D341Med (cell line): ENCODE measurements around the gene SLC22A7.
A peak's percentile ranks its signal among the peaks of the same experiment; 100 is the strongest.
"Not testable (repeated sequence)": the region's sequence is repeated elsewhere in the genome, so short reads cannot be mapped to it uniquely, and the experiment has no call there.

Source experiments
- DNase-seq: peaks from one replicate; pipeline ENCODE4 v3.0.0; 2012; ENCODE audit warnings: low spot score

SLC22A7 gene

DNA sequence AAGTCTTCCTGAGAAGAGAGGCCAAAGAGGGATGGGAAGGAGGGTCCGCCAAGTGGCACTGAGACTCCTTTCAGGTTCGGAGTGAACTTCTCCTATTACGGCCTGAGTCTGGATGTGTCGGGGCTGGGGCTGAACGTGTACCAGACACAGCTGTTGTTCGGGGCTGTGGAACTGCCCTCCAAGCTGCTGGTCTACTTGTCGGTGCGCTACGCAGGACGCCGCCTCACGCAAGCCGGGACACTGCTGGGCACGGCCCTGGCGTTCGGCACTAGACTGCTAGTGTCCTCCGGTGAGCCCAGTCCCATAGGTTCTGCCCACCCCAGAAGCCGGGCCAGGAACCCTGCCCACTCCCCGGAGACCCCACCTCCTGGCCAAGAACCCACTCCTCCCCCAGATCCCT, 4.1 kb downstream of the SLC22A7 start:
- DNase-seq = no peak

DNA sequence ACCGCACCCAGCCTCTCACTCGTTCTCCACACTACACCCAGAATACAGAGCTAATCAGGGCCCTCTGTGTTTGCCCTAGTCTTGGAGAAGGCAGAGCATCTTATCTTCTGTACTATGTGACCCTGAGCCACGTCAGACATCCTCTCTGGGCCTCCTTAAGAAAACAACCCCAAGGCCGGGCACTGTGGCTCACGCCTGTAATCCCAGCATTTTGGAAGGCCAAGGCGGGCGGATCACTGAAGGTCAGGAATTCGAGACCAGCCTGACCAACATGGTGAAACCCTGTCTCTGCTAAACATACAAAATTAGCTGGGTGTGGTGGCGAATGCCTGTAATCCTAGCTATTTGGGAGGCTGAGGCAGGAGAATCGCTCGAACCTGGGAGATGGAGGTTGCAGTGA, 4.9 kb downstream of the SLC22A7 start:
- DNase-seq = not testable (repeated sequence)

DNA sequence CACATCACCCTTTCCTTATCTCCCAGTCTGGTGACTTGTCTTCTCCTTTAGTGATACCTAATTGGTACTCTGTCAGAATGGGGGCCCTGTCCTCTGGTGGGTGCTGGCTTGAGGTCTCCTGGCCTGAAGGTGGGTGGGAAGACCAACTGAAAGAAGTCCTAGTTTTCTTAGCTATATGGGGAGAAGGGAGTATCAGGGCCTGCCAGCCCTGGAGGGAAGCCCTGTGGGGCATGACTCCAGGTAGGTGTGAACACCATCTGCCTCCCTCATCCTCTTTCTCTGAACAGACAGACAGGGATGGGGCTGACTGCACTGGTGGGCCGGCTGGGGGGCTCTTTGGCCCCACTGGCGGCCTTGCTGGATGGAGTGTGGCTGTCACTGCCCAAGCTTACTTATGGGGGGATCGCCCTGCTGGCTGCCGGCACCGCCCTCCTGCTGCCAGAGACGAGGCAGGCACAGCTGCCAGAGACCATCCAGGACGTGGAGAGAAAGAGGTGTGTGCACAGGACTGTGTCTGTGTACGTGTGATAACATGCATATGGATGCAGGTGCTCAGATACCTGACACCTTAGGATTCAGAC, 5.8 kb downstream of the SLC22A7 start:
- DNase-seq = no peak

DNA sequence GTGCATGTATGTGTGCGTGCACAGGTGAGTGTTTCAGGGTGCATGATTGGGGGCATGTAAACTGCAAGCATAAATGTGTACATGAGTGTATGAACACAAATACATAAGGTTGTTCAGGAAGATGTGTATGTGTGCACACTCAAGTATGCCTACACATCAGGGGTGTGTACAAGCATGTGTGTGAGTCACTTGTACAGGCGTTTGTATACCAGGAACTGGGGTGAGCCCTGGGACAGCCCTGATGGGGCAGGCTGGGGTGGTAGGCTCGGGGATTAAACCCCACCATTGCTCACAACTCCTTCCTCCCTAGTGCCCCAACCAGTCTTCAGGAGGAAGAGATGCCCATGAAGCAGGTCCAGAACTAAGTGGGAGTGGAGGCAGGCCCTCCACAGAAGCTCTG, 6.3 kb downstream of the SLC22A7 start:
- no peak for DNase-seq

DNA sequence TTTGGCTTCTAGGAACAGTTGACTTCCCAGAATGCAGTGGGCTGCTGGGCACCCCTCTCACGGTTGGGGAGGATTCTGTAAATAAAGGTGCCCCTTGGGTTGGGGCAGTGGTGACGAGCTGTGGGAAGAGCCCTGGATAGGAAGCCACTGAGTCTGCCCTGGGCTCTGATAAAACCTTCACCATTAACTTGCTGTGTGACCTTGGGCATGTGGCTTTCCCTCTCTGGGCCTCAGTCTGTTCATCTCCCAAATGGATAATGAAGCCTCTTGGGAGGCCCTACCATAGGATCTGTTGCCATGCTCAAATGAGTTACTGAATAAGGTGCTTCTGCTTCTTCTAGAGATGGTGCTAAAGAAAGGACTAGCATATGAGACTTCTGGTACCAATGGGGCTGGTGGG, 6.8 kb downstream of the SLC22A7 start:
- no peak for DNase-seq

DNA sequence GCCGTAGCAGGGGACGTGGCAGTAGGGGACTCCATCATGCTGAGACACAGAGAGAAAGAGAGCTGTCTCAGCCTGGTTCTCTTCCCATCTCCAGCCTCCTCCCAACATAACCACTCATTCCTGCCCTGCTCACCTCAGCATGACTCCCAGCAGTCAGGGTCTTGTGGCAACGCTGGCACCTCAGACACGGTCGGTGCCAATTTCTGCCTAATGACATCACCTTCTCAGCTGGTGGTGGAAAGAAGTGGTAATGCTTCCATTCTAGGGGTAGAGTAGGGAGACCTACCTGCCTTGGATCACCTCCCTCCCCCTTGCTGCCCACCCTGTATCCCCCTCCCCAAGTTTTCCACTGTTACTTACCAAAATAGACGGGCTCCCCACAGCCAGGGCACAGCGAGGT, 8.0 kb downstream of the SLC22A7 start:
- no peak for DNase-seq

DNA sequence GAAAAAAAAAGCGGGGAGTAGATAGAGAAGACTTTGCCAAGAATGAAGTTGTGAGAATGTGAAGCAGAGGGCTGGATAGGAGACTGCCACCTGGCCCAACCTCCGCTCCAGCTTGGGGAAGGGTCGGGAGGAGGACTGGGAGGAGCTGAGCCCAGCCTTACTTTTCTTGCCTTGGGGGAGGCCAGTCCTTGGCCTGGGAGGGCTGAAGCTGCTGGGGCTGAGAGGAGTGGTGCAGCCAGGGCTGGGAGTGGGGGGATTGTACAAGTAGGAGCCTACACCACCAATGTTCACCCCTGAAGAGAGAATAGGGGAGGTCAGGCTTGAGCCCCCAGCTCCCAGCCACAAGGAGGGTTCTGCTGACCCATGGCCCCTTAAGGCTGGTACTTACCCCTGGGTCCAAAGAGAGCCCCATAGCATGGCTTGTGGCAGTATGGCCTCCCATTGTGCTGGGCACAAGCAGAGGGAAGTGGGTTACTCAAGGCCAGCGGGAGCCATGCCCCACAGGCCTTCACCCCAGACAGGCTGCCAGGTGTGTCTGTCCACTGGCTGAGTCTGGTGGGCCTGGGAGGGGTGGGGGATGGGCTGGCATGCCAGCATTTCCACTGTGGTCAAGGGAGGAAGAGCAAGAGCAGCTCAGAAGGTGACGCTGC, 9.5 kb downstream of the SLC22A7 start:
- no peak for DNase-seq

DNA sequence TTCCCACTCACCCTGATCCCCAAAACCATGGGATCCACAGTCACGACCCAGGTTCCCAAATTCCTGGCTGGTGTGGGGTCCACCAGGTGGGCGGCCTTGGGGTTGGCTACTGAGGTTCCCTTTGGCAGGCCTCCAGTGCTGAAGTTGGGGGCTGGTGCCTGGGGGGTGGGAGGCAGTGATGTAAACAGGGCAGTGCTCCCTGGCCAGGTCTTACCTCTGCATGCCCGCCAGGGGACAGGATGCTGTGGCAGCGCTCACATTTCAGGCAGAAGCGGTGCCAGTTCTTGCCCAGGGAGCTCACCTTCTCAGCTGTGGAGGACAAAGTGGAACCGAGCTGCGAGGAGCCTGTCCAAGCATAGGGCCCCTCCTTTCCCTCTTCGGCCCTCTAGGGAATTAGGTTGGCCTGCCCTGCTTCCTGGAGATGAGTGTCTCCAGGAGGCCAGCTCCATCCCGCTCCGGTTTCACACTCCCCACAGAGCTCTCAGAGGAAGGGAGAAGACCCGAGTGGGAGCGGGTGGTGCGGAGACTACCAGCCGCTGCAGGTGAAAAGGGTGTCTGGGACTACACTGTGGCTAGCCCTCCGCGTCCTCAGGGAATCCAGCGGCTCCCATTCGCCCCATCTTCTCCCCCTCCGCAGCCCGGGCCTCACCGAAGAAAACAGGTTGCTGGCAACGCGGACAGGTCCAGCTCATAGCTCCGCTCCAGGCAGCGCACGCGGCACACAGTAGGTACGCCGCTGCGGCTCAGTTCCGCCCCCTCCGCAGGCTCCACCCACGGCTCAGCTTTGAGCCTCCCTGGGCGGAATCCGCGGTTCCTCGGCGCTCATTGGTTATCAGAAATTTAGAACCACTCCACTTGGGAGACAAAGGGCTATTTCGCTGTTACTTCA, 10.3 kb downstream of the SLC22A7 start, which contains the start of gene CRIP3:
Gene CRIP3 (minus strand): TSS at position 726 of the 889 bp plus-strand sequence. CDS start 34 bp downstream, at position 692.
- peak; percentile 34 for DNase-seq

DNA sequence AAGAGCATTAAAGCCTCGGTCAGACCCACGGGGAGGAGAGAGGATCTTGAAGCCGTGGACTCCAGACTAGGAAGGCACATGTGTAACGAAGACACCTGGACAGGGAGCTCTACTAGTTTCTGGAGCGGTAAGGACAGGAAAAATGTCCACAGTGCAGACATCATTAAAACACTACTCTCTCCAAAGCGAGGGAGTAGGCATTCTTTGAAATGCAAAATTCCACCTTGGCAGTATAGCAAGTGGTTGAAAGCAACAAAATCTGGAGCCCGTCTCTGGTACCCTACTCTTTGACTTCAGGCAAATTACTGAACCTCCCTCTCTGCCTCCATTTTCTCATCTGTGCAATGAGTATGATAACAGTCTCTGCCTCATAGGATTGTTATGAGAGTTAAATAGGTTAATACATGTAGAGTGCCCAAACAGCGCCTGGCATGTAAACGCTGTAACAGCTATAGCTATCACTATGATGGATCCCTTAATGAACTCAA, 11.0 kb downstream of the SLC22A7 start:
- no peak for DNase-seq

DNA sequence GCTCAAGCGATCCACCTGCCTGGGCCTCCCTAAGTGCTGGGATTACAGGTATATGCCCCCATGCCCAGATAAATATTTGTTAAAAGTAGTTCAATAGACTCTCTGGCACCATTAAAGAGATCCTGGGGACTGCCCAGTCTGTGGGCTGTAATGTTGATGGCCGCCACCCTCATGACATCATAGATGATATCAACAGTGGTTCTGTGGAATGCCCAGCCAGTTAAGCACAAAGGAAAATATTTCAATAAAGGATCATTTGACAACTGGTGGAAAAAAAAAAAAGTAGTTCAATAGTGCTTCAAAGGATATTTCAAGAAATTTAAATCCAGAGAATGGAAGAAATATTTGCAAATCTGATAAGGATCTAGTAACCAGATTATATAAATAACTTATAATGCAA, 12.1 kb downstream of the SLC22A7 start:
- no peak for DNase-seq

DNA sequence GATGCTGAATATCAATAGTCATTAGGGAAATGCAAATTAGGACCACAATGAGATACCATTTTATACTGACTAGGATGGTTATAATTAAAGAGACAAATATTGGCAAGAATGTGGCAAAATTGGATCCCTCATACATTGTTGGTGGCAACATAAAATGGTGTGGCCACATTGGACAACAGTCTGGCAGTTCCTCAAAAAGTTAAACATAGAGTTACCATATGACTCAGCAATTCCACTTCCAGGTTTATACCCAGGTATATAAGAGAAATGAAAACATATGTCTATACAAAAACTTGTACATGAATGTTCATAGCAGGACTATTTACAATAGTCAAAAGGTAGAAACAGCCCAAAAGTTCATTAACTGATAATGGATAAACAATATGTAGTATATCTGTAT, 12.6 kb downstream of the SLC22A7 start:
- no peak for DNase-seq

DNA sequence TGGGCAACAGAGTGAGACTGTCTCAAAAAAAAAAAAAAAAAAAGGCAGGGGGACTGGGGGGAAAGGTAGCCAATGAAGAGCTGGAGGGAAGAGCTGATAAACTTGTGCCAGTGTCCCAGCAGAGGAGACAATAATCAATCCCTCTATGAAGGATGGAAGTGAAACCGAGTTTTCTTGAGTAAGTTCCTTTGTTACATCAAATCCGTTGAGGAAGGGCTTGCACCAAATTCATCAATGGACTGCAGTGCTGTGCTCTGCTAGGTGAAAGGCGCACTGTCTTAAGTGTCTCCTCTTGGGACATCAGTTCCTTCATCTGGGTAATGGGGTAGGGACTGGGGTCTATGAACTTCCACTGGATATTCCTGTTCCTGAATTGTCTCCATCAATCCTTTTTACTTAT, 13.6 kb downstream of the SLC22A7 start:
- DNase-seq = no peak

DNA sequence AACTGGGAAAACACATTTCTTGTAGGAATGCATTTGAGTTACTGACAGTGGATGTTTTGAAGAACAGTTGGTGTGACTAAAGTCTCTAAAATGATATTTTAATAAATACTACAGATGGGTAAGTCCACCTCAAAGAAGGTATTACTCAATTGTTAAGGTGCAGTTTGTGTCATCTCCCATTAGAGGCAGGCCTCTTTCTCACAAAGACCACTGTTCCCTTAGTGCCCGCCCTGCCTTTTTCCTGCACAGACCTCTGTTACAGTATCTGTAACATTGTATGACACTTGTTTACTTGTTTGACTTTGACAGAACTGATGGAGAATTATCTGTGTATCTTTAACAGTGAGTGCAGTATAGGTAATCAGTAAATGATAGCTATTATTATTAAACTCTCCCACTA, 15.8 kb downstream of the SLC22A7 start:
- DNase-seq = no peak

DNA sequence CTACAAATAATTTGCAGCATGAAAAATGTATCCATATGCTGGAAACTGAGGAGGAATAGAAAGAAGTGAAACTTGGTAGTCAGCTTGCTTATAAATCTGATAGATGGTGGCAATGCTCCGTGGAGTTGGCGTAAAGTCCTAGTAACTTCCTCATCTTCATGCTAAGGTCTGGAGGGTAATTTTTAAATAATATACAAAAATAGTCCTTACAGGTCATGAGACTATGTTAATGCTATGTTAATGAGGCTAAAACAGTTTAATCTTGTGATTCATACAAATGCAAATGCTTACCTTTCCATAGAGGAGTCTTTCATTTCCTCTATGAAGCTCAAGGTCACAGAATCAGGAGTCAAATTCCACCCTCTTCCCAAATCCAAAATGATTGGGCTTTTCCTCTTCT, 20.0 kb downstream of the SLC22A7 start:
- no peak for DNase-seq

DNA sequence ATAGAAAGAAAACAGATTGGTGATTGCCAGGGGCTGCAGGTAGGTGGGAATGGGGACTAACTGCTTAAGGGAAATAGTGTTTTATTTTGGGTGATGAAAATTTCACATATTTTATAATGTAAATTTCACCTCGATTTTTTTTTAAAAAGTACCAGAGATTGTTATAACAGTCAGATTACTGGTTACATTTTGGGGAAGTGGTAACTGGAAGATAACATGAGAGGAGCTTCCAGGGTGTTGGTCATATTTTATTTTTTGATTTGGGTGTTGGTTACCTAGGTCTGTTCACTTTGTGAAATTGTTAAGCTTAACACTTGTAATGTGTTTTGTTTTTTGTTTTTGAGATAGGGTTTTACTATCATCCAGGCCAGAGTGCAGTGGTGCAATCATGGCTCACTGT, 27.8 kb downstream of the SLC22A7 start:
- no peak for DNase-seq

DNA sequence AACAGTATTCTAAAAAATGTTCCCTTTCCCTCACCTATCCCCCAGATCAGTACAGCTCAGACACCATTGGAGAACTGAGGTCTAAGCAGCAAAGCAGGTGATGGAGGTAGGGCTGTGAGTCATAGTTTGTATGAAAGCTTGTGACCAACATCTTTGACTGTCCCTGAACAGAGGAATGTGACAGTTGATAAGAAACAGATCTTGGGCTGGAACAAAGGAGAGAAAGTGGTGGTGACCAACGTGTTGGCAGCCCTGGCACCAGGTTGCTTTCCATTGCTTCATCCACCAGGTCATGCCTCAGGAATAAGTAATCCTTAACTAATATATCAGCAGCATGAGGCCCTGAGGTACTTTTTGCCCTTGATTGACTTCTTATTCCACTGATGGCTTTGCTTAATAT, 30.5 kb downstream of the SLC22A7 start:
- DNase-seq = no peak

DNA sequence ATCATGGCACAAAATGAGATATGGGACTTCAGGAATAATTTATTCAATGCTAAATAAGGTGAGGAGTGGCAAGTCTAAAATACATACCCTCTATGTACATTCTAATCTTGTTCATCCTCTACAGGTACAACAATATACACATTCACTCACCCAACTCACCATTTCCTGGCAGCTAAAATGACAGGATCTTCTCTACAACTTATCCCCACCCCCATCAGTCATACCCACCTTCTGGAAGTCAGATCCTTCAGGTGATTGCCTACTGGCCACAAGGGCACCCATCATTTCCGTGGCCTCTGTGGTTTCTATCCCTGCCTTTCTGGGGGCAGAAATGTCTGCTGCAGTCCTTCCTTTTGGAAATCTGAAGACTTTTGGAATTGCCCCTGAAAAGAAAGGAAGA, 33.4 kb downstream of the SLC22A7 start:
- no peak for DNase-seq

DNA sequence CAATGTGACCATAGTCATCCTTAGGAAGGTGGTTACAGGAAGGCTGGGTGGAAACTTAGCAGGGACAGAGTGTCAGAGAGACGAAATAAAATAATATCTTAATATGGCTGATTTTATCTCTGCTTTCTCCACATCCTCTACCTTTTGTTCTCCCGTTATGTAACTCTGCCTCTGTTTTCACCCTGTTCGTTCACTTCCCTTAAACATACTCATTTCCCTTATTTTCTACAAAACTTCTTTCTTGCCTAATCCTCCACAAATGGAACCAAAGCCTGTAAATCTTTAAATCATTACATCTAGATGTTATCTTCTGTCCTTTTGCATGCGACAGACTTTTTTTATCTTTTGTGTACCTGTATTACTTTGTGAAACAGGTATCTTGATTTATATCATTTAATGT, 33.8 kb downstream of the SLC22A7 start:
- no peak for DNase-seq

DNA sequence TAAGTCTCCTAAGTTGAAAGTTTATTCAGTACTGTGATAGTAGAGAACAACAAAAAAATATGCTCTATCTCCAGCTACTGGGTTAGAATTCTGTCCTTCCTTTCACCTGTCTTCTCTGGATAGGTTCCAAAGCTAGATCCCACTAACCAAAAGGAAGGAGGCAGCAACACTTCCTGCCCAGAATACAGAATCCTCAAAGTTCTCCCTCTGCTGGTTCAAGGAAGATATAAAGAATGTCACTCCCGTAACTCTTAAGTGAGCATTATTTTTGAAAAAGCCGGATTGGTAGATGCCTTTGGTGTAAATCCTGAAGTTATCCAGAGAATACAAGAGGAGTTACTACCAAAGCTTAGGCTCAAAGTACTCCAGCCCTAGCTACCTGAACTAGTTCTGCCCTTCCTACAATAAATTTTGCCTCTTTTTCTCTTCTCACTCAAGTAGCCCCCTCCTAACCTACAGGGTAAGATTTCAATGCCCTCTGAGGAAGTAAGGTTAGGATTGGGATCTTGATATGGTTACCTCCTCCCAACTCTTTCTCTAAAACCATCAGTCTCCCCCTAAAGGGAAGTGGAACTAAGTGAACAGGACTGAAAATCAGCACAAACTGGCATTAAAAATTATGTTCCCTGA, 36.5 kb downstream of the SLC22A7 start:
- DNase-seq = peak; percentile 59

DNA sequence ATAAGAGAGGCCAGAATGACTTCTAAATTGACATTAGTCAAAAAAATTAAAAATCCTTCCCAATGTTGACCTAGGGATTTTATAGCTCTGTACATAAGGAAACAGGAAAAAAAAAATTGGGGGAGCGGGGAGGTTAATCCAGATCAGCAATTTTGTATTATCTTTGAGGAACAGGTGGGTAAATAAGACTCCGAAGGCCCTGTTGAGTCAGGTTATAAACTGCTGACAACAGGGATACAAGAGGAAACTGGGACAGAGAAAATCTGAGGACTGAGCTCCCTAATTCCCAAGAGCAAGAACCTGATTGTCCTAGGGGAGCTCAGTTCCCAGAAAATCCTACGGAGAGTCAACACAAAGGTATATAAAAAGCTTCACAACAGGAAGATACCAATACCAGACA, 37.4 kb downstream of the SLC22A7 start:
- DNase-seq = no peak

DNA sequence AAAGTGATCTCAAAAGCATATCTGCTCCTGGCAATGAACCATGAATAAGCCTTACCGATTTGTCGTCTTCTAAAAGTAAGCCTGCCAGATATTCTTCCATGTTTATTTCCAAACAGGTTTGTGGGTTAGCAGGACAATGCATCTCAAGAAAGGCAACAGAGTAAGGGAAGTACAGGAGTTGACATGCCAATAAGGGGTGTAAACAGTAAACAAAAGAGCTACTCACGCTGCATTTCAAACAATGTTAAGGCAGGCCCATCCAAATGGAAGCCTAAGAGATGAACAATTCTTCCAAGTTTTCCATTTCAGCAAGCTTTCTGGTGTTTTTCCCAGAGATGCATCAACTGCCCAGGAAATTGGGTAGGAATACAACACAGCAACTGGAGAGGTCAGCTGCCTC, 38.3 kb downstream of the SLC22A7 start:
- no peak for DNase-seq

DNA sequence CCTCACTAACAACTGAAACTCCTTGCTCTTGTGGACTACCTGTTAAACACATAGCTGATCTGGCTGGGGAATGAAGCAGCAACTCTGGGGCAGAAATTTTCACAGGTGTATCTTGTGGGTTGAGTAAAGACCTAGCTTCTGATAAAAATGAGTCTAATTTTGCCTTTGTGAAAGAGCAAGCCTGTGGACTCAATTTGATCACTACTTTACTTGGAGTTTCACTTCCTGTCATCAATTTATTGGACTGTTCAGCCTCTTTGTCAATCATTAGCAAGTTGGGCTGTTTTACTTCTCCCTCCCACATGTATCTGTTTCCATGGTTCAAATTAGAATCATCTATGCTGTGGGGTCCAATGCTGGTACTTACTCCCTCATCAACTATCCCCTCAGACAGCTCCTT, 40.2 kb downstream of the SLC22A7 start:
- DNase-seq = no peak

DNA sequence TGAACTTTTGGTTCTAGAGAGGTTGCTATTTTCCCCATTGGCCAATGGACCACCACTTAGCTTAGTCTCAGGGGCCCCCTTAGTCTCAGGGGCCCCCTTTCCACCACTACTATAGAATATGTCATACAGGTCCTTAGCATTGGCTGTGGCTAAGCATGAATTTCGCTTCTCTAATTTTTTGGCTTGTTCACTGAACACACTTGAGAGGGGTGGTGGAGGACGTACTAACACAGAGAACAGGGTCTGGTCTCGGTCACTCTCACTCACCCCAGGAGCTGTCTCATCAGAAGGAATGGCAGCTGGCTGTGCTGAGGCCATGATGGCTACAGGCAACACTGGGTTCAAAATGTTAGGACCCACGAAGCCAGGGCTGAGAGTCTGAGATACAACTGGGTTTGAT, 41.1 kb downstream of the SLC22A7 start:
- DNase-seq = no peak
